Measurements from ENCODE around the gene GALR1.
"Not testable (repeated sequence)": the region's sequence is repeated elsewhere in the genome, so short reads cannot be mapped to it uniquely, and the experiment has no call there.

Gene GALR1

GRCh38 chr18:77250926-77251729 lies 1.5 kb downstream of the GALR1 start:
- H3K9ac ChIP-seq (ENCODE audit: low read depth, low read length) = no peak overlapping the region; the same call in 1 of the 2 replicates

GRCh38 chr18:77251730-77252050 lies 2.0 kb downstream of the GALR1 start:
- no peak overlapping the region for H3K27ac ChIP-seq (ENCODE audit: low read depth, low read length)
- H3K27me3 ChIP-seq (ENCODE audit: insufficient read depth, low read length) = peaks cover 70% of the 10 kb centered on the region
- no peaks in the 10 kb centered on the region for H3K36me3 ChIP-seq (ENCODE audit: insufficient read depth, low read length)
- H3K4me3 ChIP-seq (ENCODE audit: low read length) = peak overlapping the region; percentile 59
- H3K4me1 ChIP-seq (ENCODE audit: insufficient read depth, low read length) = peaks cover 31% of the 10 kb centered on the region
- H3K9me3 ChIP-seq (ENCODE audit: insufficient read depth, low read depth, low read length) = peaks cover 10% of the 10 kb centered on the region; the same call in 1 of the 2 replicates
- WGBS = 17% methylated on average over 20 of the region's 20 CpGs
- H3K9ac ChIP-seq (ENCODE audit: low read depth, low read length) = no peak overlapping the region

More at GRCh38 chr18:77250926-77251729, 1.5 kb downstream of the GALR1 start:
- Histone ChIP-seq H3K36me3 (ENCODE audit: insufficient read depth, low read length) (no peaks in the 10 kb centered on the region), H3K27ac (ENCODE audit: low read depth, low read length) (no peak overlapping the region), H3K9me3 (ENCODE audit: insufficient read depth, low read depth, low read length) (peaks cover 10% of the 10 kb centered on the region; the same call in 1 of the 2 replicates), H3K27me3 (ENCODE audit: insufficient read depth, low read length) (peaks cover 72% of the 10 kb centered on the region), H3K4me3 (ENCODE audit: low read length) (peak overlapping the region; percentile 59), H3K4me1 (ENCODE audit: insufficient read depth, low read length) (peaks cover 26% of the 10 kb centered on the region)
- 3% methylated on average over 67 of the region's 67 CpGs for WGBS

GRCh38 chr18:77254711-77255405 lies 5.2 kb downstream of the GALR1 start:
- 64% methylated on average over 10 of the region's 10 CpGs for WGBS
- Histone ChIP-seq H3K36me3 (ENCODE audit: insufficient read depth, low read length) (no peaks in the 10 kb centered on the region), H3K27me3 (ENCODE audit: insufficient read depth, low read length) (peaks cover 43% of the 10 kb centered on the region), H3K27ac (ENCODE audit: low read depth, low read length) (no peak overlapping the region), H3K4me1 (ENCODE audit: insufficient read depth, low read length) (peaks cover 28% of the 10 kb centered on the region), H3K9me3 (ENCODE audit: insufficient read depth, low read depth, low read length) (no peaks in the 10 kb centered on the region), H3K4me3 (ENCODE audit: low read length) (no peak overlapping the region), H3K9ac (ENCODE audit: low read depth, low read length) (no peak overlapping the region)

- H3K36me3 ChIP-seq (ENCODE audit: insufficient read depth, low read length) = no peaks in the 10 kb centered on the region
- H3K9ac ChIP-seq (ENCODE audit: low read depth, low read length) = no peak overlapping the region
- peaks cover 35% of the 10 kb centered on the region for H3K27me3 ChIP-seq (ENCODE audit: insufficient read depth, low read length)
- H3K4me3 ChIP-seq (ENCODE audit: low read length) = no peak overlapping the region
- peaks cover 28% of the 10 kb centered on the region for H3K4me1 ChIP-seq (ENCODE audit: insufficient read depth, low read length)
- H3K27ac ChIP-seq (ENCODE audit: low read depth, low read length) = no peak overlapping the region
- WGBS = 67% methylated on average over 5 of the region's 6 CpGs
- no peaks in the 10 kb centered on the region for H3K9me3 ChIP-seq (ENCODE audit: insufficient read depth, low read depth, low read length)
Measured at GRCh38 chr18:77255426-77256105, 5.9 kb downstream of the GALR1 start.

- 95% methylated on average over 4 of the region's 4 CpGs for WGBS
- Histone ChIP-seq H3K4me3 (ENCODE audit: low read length) (no peak overlapping the region), H3K9ac (ENCODE audit: low read depth, low read length) (no peak overlapping the region), H3K4me1 (ENCODE audit: insufficient read depth, low read length) (no peaks in the 10 kb centered on the region), H3K9me3 (ENCODE audit: insufficient read depth, low read depth, low read length) (no peaks in the 10 kb centered on the region; the same call in 1 of the 2 replicates), H3K36me3 (ENCODE audit: insufficient read depth, low read length) (no peaks in the 10 kb centered on the region), H3K27ac (ENCODE audit: low read depth, low read length) (no peak overlapping the region), H3K27me3 (ENCODE audit: insufficient read depth, low read length) (no peaks in the 10 kb centered on the region)
Measured at GRCh38 chr18:77262643-77263465, 13.2 kb downstream of the GALR1 start.

- Histone ChIP-seq H3K27ac (ENCODE audit: low read depth, low read length) (no peak overlapping the region), H3K36me3 (ENCODE audit: insufficient read depth, low read length) (no peaks in the 10 kb centered on the region)
- WGBS = 91% methylated on average over 3 of the region's 3 CpGs
Measured at GRCh38 chr18:77263466-77263763, 13.8 kb downstream of the GALR1 start.

GRCh38 chr18:77267969-77268368 lies 18.3 kb downstream of the GALR1 start:
- H3K27ac ChIP-seq (ENCODE audit: low read depth, low read length) = no peak overlapping the region
- no peaks in the 10 kb centered on the region for H3K27me3 ChIP-seq (ENCODE audit: insufficient read depth, low read length)
- H3K36me3 ChIP-seq (ENCODE audit: insufficient read depth, low read length) = no peaks in the 10 kb centered on the region
- 93% methylated on average over 6 of the region's 6 CpGs for WGBS
- no peak overlapping the region for H3K9ac ChIP-seq (ENCODE audit: low read depth, low read length)
- H3K9me3 ChIP-seq (ENCODE audit: insufficient read depth, low read depth, low read length) = no peaks in the 10 kb centered on the region; the same call in 1 of the 2 replicates
- H3K4me3 ChIP-seq (ENCODE audit: low read length) = no peak overlapping the region
- H3K4me1 ChIP-seq (ENCODE audit: insufficient read depth, low read length) = peaks cover 29% of the 10 kb centered on the region

More at GRCh38 chr18:77263466-77263763, 13.8 kb downstream of the GALR1 start:
- H3K27me3 ChIP-seq (ENCODE audit: insufficient read depth, low read length) = no peaks in the 10 kb centered on the region
- no peak overlapping the region for H3K4me3 ChIP-seq (ENCODE audit: low read length)
- H3K9me3 ChIP-seq (ENCODE audit: insufficient read depth, low read depth, low read length) = no peaks in the 10 kb centered on the region; the same call in 1 of the 2 replicates
- H3K9ac ChIP-seq (ENCODE audit: low read depth, low read length) = no peak overlapping the region
- H3K4me1 ChIP-seq (ENCODE audit: insufficient read depth, low read length) = no peaks in the 10 kb centered on the region

- Histone ChIP-seq H3K36me3 (ENCODE audit: insufficient read depth, low read length) (no peaks in the 10 kb centered on the region), H3K4me1 (ENCODE audit: insufficient read depth, low read length) (peaks cover 32% of the 10 kb centered on the region), H3K4me3 (ENCODE audit: low read length) (no peak overlapping the region), H3K9ac (ENCODE audit: low read depth, low read length) (no peak overlapping the region), H3K9me3 (ENCODE audit: insufficient read depth, low read depth, low read length) (no peaks in the 10 kb centered on the region; the same call in 1 of the 2 replicates), H3K27me3 (ENCODE audit: insufficient read depth, low read length) (no peaks in the 10 kb centered on the region), H3K27ac (ENCODE audit: low read depth, low read length) (no peak overlapping the region)
- WGBS = 96% methylated on average over 8 of the region's 9 CpGs
Measured at GRCh38 chr18:77268456-77268855, 18.8 kb downstream of the GALR1 start.

- peak overlapping the region; percentile 75 for H3K27ac ChIP-seq (ENCODE audit: low read depth, low read length)
Measured at GRCh38 chr18:77271576-77272481, 22.2 kb downstream of the GALR1 start.

GRCh38 chr18:77290841-77291240 lies 41.2 kb downstream of the GALR1 start:
- H3K27ac ChIP-seq (ENCODE audit: low read depth, low read length); H3K4me1 ChIP-seq (ENCODE audit: insufficient read depth, low read length); H3K9ac ChIP-seq (ENCODE audit: low read depth, low read length); H3K36me3 ChIP-seq (ENCODE audit: insufficient read depth, low read length); H3K4me3 ChIP-seq (ENCODE audit: low read length); H3K9me3 ChIP-seq (ENCODE audit: insufficient read depth, low read depth, low read length); H3K27me3 ChIP-seq (ENCODE audit: insufficient read depth, low read length): not testable (repeated sequence)
- 76% methylated on average over 7 of the region's 7 CpGs for WGBS

More at GRCh38 chr18:77271576-77272481, 22.2 kb downstream of the GALR1 start:
- WGBS = 32% methylated on average over 9 of the region's 9 CpGs
- H3K36me3 ChIP-seq (ENCODE audit: insufficient read depth, low read length) = no peaks in the 10 kb centered on the region
- H3K27me3 ChIP-seq (ENCODE audit: insufficient read depth, low read length) = no peaks in the 10 kb centered on the region
- H3K4me1 ChIP-seq (ENCODE audit: insufficient read depth, low read length) = peaks cover 32% of the 10 kb centered on the region
- H3K4me3 ChIP-seq (ENCODE audit: low read length) = 0 out of 2 replicates have a peak overlapping the region, but pooled peaks have one; percentile 2
- peaks cover 3% of the 10 kb centered on the region; the same call in 1 of the 2 replicates for H3K9me3 ChIP-seq (ENCODE audit: insufficient read depth, low read depth, low read length)
- H3K9ac ChIP-seq (ENCODE audit: low read depth, low read length) = peak overlapping the region; percentile 18; the same call in 1 of the 2 replicates
